ENCODE data around the gene LMO4.

LMO4 gene

GRCh38 chr1:87294633-87295032 is 34.0 kb upstream of the LMO4 start:
- no peak for TF ChIP-seq CTCF (IDR thresholded peaks at IDR 0.05; ENCODE audit: insufficient read depth, low read depth, low read length, missing control alignments)
- H3K4me3 ChIP-seq (ENCODE audit: low read depth, low read length): no peak overlapping the region

DNA sequence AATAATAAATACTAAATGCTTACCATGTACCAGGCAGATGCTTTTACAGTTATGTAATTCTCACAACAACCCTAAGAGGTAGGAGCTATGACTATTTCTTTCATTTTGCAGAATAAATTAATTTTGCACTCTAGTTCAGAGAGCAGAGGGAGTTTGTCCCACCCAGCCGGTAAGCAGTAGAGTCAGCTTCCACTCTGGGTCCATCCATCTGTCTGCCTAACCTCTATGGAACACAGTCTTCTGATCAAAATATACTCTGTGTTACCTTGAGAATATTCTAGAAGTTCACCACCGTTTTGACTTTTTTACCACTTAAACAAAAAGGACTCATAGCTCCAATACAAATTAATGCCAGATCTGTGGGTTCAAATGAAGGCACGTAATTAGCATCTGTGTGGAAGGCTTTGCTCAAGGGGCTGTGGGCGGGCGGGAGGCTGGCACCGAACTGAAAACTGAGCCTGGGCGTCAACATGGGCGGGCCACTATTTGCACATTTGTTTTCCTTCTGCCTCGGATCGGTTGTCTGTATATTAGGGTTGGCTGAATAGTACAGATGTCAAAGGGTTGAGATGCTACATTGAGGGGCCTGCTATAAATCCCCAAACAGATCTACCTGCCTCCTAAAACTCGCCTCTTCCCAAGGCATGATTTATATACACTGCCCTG is 33.1 kb upstream of the LMO4 start:
- no peak overlapping the region for H3K4me3 ChIP-seq (ENCODE audit: low read depth, low read length)
- DNase-seq (ENCODE audit: low read depth): no peak
- no peak for TF ChIP-seq CTCF (IDR thresholded peaks at IDR 0.05; ENCODE audit: insufficient read depth, low read depth, low read length, missing control alignments)

More at GRCh38 chr1:87294633-87295032, 34.0 kb upstream of the LMO4 start:
- DNase-seq (ENCODE audit: low read depth): no peak

DNA sequence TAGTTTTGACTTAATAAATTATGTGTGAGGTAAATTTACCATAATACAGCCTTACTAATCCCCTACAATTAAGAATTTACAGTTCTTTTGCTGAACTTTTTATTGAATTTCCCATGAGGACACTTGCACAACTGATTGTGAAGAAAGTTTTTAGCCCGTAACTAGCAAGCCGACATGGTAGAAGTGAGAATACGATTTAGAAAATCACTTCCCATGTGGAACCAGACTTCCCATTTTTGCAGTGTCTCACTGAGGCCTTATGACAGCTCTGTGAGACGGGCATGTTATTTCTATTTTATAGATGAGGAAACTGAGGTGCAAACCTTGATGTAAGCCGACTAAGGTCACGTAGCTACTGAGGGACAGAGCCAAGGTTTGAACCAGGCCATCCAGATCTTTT is 32.5 kb upstream of the LMO4 start:
- no peak overlapping the region for H3K4me3 ChIP-seq (ENCODE audit: low read depth, low read length)
- no peak for TF ChIP-seq CTCF (IDR thresholded peaks at IDR 0.05; ENCODE audit: insufficient read depth, low read depth, low read length, missing control alignments)
- no peak for DNase-seq (ENCODE audit: low read depth)

DNA sequence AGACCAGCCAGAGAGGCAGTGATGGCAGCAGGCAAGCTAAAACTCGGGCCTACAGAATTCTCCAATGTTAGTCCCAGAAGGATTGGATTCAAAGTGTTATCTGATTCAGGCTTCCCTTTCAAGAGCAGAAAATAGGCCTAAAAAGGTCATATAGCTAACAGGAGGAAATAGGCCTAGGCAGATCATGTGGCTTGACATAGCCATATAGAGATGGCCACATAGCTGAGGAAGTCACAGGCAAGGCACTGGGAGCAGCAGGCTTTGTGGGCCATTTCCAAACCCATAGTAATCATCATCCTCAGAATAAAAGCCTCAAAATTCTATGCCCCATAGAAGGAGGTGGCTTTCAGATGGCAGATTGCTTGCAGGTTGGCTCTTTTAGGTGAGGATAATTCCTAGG is 29.0 kb upstream of the LMO4 start:
- no peak for TF ChIP-seq CTCF (IDR thresholded peaks at IDR 0.05; ENCODE audit: insufficient read depth, low read depth, low read length, missing control alignments)
- DNase-seq (ENCODE audit: low read depth): no peak
- H3K4me3 ChIP-seq (ENCODE audit: low read depth, low read length): no peak overlapping the region

GRCh38 chr1:87300628-87301027 is 28.1 kb upstream of the LMO4 start:
- no peak for TF ChIP-seq CTCF (IDR thresholded peaks at IDR 0.05; ENCODE audit: insufficient read depth, low read depth, low read length, missing control alignments)
- H3K4me3 ChIP-seq (ENCODE audit: low read depth, low read length): no peak overlapping the region

GRCh38 chr1:87305151-87305550 is 23.5 kb upstream of the LMO4 start:
- no peak for DNase-seq (ENCODE audit: low read depth)
- H3K4me3 ChIP-seq (ENCODE audit: low read depth, low read length): no peak overlapping the region
- no peak for TF ChIP-seq CTCF (IDR thresholded peaks at IDR 0.05; ENCODE audit: insufficient read depth, low read depth, low read length, missing control alignments)

More at GRCh38 chr1:87300628-87301027, 28.1 kb upstream of the LMO4 start:
- DNase-seq (ENCODE audit: low read depth): no peak

DNA sequence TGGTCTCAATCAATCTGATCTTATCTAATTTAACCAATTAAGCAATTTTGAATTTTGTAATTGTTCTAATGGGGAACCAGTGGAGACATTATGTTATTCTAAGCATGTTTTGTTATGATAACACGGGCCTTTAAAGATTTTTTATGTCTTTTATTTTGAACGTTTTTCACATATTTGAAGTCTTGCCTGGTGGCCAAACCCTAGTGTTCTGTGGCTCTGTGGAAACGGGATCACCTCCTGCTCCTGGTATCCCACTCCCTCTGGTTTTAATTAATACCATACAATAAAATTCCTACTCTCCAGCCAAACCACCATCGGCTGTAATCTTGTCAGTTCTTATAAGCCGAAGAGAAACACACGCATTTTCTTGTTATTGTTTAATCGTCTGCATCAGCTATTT is 22.9 kb upstream of the LMO4 start:
- no peak for TF ChIP-seq CTCF (IDR thresholded peaks at IDR 0.05; ENCODE audit: insufficient read depth, low read depth, low read length, missing control alignments)
- no peak for DNase-seq (ENCODE audit: low read depth)

More for the DNA sequence above, 22.9 kb upstream of the LMO4 start:
- no peak overlapping the region for H3K4me3 ChIP-seq (ENCODE audit: low read depth, low read length)
